K562 (cell line): Measurements from ENCODE around the gene SLFNL1. TPM values are rescaled to one million over a fixed set of nuclear protein-coding genes. Genes with fewer than 3 reads are reported as not detected.
A peak's percentile ranks its signal among the peaks of the same experiment; 100 is the strongest.

Source experiments
- BMI1 ChIP-seq: fragments of 150-350 bp; IDR thresholded peaks from 2 replicates; pipeline ENCODE4 v1.6.1; 2014; ENCODE audit warnings: low read length
- CBX2 ChIP-seq: fragments of 200-600 bp; sonication (generic); IDR thresholded peaks from one replicate; pipeline ENCODE4 v1.6.1; 2012; ENCODE audit warnings: mild to moderate bottlenecking, low read length, inconsistent platforms; ENCODE audit not compliant: insufficient read depth, poor library complexity, severe bottlenecking
- E2F3 ChIP-seq: fragments of 250-450 bp; sonication (Bioruptor Pico); IDR thresholded peaks from 2 replicates; pipeline ENCODE4 v1.4.0; 2020; ENCODE audit warnings: mild to moderate bottlenecking
- EGR1 ChIP-seq: fragments of 450-650 bp; conservative IDR thresholded peaks from 2 replicates; pipeline ENCODE4 v1.6.1; 2017; ENCODE audit warnings: mild to moderate bottlenecking
- FUS ChIP-seq: fragments of 200-400 bp; formaldehyde crosslinking; optimal IDR thresholded peaks from 2 replicates; pipeline ENCODE3; 2017; ENCODE audit warnings: low read depth, low read length
- SMARCB1 ChIP-seq: IDR thresholded peaks from 2 replicates; pipeline ENCODE4 v1.6.1; 2011; ENCODE audit warnings: improper control_type of control experiment, low read depth; ENCODE audit not compliant: insufficient read length
- TCF3 ChIP-seq: sonication (generic); formaldehyde crosslinking; IDR thresholded peaks from 2 replicates; pipeline ENCODE4 v1.4.0; 2020; ENCODE audit warnings: mild to moderate bottlenecking, missing genetic modification reagents
- polyA plus RNA-seq, 8 experiments: library from polyadenylated mRNA; depleted of rRNA in 4 of 8; stranded (reverse) in 5 of 8; unstranded in 3 of 8; fragments of >200 nt; fragmentation: Nextera tagmentation in 2 of 8; fragmentation: Illumina TruSeq in 1 of 8; extraction: Ambion mirVana in 2 of 8; extraction: Trizol in 1 of 8; gene quantifications; 2 replicates each; pipeline versions ENCODE4 v1.2.1 to v1.2.3, GENCODE V29; 2011 to 2014; ENCODE audit warnings: inconsistent platforms in 1 of 8, missing spikeins in 1 of 8
- total RNA-seq, 7 experiments: library from RNA; depleted of rRNA in 6 of 7; stranded (reverse); fragments of >200 nt in 6 of 7; fragmentation: Illumina TruSeq in 2 of 7; extraction: Trizol in 2 of 7; gene quantifications; 2 replicates each; pipeline versions ENCODE4 v1.2.1 to v1.2.3, GENCODE V29; 2011 to 2021; ENCODE audit warnings: low replicate concordance in 1 of 7
- TF ChIP-seq, protein P1 (sequence below): fragments of 250-450 bp; sonication (Bioruptor Pico); IDR thresholded peaks from 2 replicates; pipeline ENCODE4 v1.8.0; 2022; ENCODE audit warnings: moderate library complexity, mild to moderate bottlenecking, inconsistent platforms
- TF ChIP-seq, protein P2 (sequence below): fragments of 250-450 bp; sonication (Bioruptor Pico); IDR thresholded peaks from 2 replicates; pipeline ENCODE4 v1.8.0; 2021; ENCODE audit warnings: borderline replicate concordance, mild to moderate bottlenecking, moderate library complexity; ENCODE audit not compliant: poor library complexity, severe bottlenecking
- TF ChIP-seq, protein P3 (sequence below), 2 experiments: fragments of 450-650 bp; conservative IDR thresholded peaks; 2 replicates each; pipeline ENCODE4 v1.6.1; 2017; ENCODE audit warnings: mild to moderate bottlenecking in 2 of 2, moderate library complexity in 2 of 2
- TF ChIP-seq, protein P4 (sequence below): fragments of 250-450 bp; sonication (Bioruptor Pico); IDR thresholded peaks from 2 replicates; pipeline ENCODE4 v1.4.0; 2020; ENCODE audit warnings: mild to moderate bottlenecking, moderate library complexity, borderline replicate concordance
- TF ChIP-seq, protein P5 (sequence below): fragments of 450-650 bp; IDR thresholded peaks from 2 replicates; pipeline ENCODE4 v1.6.1; 2016; ENCODE audit warnings: low read depth
- TF ChIP-seq, protein P6 (sequence below): fragments of 200-800 bp; sonication (Bioruptor generic); IDR thresholded peaks from 2 replicates; pipeline ENCODE4 v1.6.1; 2017; ENCODE audit warnings: missing genetic modification characterization, missing compliant biosample characterization

Gene SLFNL1
- total and polyA plus RNA-seq, 9 of the 15 experiments (the other 6 are each of a cell fraction or from before 2014, with no cell fraction given), result 0.05 to 0.14 (median 0.06) TPM; not detected in 5

DNA sequence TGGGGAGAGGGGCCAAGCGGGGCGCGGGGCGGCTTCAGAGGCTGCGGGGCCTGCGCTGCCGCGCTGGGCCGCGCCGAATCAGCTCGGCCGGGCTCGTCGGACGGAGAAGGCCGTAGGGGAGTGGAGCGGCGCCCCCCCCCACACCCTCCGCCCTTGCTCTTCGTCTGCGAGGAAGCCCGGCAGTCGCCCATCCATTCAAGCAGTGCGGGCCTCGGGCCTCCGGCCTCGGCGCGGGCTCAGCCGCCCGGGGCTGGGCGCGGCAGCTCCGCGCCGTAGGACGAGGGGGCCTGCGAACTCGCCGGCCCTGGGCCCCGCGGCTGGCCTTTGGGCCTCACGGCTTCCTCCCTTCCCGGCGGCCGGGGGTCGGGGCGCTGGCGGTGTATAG is 41.5 kb downstream of the SLFNL1 start (continued):
- TF ChIP-seq, protein P1, sequence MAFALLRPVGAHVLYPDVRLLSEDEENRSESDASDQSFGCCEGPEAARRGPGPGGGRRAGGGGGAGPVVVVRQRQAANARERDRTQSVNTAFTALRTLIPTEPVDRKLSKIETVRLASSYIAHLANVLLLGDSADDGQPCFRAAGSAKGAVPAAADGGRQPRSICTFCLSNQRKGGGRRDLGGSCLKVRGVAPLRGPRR (CRISPR knock-in tag), result no peak
- TF ChIP-seq, protein P2, sequence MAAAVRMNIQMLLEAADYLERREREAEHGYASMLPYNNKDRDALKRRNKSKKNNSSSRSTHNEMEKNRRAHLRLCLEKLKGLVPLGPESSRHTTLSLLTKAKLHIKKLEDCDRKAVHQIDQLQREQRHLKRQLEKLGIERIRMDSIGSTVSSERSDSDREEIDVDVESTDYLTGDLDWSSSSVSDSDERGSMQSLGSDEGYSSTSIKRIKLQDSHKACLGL (CRISPR knock-in tag), result no peak
- TF ChIP-seq CBX2, result no peak
- TF ChIP-seq, protein P3, sequence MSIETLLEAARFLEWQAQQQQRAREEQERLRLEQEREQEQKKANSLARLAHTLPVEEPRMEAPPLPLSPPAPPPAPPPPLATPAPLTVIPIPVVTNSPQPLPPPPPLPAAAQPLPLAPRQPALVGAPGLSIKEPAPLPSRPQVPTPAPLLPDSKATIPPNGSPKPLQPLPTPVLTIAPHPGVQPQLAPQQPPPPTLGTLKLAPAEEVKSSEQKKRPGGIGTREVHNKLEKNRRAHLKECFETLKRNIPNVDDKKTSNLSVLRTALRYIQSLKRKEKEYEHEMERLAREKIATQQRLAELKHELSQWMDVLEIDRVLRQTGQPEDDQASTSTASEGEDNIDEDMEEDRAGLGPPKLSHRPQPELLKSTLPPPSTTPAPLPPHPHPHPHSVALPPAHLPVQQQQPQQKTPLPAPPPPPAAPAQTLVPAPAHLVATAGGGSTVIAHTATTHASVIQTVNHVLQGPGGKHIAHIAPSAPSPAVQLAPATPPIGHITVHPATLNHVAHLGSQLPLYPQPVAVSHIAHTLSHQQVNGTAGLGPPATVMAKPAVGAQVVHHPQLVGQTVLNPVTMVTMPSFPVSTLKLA (conservative IDR thresholded peaks at IDR 0.05), result no peak
- TF ChIP-seq, protein P4, sequence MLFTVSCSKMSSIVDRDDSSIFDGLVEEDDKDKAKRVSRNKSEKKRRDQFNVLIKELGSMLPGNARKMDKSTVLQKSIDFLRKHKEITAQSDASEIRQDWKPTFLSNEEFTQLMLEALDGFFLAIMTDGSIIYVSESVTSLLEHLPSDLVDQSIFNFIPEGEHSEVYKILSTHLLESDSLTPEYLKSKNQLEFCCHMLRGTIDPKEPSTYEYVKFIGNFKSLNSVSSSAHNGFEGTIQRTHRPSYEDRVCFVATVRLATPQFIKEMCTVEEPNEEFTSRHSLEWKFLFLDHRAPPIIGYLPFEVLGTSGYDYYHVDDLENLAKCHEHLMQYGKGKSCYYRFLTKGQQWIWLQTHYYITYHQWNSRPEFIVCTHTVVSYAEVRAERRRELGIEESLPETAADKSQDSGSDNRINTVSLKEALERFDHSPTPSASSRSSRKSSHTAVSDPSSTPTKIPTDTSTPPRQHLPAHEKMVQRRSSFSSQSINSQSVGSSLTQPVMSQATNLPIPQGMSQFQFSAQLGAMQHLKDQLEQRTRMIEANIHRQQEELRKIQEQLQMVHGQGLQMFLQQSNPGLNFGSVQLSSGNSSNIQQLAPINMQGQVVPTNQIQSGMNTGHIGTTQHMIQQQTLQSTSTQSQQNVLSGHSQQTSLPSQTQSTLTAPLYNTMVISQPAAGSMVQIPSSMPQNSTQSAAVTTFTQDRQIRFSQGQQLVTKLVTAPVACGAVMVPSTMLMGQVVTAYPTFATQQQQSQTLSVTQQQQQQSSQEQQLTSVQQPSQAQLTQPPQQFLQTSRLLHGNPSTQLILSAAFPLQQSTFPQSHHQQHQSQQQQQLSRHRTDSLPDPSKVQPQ (CRISPR knock-in tag), result no peak
- no peak for TF ChIP-seq TCF3 (CRISPR knock-in tag)
- no peak for TF ChIP-seq EGR1
- TF ChIP-seq E2F3 (CRISPR knock-in tag), result 0 out of 2 replicates have a peak, but pooled peaks have one; percentile 5
- TF ChIP-seq, protein P5, sequence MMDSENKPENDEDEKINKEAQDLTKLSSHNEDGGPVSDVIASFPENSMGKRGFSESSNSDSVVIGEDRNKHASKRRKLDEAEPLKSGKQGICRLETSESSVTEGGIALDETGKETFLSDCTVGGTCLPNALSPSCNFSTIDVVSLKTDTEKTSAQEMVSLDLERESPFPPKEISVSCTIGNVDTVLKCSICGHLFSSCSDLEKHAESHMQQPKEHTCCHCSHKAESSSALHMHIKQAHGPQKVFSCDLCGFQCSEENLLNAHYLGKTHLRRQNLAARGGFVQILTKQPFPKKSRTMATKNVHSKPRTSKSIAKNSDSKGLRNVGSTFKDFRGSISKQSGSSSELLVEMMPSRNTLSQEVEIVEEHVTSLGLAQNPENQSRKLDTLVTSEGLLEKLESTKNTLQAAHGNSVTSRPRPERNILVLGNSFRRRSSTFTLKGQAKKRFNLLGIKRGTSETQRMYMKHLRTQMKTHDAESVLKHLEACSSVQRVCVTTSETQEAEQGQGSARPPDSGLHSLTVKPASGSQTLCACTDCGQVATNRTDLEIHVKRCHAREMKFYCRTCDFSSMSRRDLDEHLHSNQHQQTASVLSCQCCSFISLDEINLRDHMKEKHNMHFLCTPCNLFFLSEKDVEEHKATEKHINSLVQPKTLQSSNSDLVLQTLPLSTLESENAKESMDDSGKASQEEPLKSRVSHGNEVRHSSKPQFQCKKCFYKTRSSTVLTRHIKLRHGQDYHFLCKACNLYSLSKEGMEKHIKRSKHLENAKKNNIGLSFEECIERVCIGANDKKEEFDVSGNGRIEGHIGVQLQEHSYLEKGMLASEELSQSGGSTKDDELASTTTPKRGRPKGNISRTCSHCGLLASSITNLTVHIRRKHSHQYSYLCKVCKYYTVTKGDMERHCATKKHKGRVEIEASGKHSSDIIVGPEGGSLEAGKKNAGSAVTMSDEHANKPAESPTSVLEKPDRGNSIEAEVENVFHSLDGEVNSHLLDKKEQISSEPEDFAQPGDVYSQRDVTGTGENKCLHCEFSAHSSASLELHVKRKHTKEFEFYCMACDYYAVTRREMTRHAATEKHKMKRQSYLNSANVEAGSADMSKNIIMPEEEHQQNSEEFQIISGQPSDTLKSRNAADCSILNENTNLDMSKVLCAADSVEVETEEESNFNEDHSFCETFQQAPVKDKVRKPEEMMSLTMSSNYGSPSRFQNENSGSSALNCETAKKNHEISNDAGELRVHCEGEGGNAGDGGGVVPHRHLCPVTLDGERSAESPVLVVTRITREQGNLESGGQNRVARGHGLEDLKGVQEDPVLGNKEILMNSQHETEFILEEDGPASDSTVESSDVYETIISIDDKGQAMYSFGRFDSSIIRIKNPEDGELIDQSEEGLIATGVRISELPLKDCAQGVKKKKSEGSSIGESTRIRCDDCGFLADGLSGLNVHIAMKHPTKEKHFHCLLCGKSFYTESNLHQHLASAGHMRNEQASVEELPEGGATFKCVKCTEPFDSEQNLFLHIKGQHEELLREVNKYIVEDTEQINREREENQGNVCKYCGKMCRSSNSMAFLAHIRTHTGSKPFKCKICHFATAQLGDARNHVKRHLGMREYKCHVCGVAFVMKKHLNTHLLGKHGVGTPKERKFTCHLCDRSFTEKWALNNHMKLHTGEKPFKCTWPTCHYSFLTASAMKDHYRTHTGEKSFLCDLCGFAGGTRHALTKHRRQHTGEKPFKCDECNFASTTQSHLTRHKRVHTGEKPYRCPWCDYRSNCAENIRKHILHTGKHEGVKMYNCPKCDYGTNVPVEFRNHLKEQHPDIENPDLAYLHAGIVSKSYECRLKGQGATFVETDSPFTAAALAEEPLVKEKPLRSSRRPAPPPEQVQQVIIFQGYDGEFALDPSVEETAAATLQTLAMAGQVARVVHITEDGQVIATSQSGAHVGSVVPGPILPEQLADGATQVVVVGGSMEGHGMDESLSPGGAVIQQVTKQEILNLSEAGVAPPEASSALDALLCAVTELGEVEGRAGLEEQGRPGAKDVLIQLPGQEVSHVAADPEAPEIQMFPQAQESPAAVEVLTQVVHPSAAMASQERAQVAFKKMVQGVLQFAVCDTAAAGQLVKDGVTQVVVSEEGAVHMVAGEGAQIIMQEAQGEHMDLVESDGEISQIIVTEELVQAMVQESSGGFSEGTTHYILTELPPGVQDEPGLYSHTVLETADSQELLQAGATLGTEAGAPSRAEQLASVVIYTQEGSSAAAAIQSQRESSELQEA, result no peak
- TF ChIP-seq SMARCB1, result no peak
- peak; percentile 21 for TF ChIP-seq FUS
- TF ChIP-seq, protein P6, sequence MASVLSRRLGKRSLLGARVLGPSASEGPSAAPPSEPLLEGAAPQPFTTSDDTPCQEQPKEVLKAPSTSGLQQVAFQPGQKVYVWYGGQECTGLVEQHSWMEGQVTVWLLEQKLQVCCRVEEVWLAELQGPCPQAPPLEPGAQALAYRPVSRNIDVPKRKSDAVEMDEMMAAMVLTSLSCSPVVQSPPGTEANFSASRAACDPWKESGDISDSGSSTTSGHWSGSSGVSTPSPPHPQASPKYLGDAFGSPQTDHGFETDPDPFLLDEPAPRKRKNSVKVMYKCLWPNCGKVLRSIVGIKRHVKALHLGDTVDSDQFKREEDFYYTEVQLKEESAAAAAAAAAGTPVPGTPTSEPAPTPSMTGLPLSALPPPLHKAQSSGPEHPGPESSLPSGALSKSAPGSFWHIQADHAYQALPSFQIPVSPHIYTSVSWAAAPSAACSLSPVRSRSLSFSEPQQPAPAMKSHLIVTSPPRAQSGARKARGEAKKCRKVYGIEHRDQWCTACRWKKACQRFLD (CRISPR knock-in tag), result peak; percentile 95; the same call in 1 of the 2 replicates
- no peak for TF ChIP-seq BMI1
